Subcutaneous abdominal adipose tissue (tissue), 5 donors: Measurements from ENCODE around the gene SYT1.

Experiments used
- H3K27ac ChIP-seq: one replicate; pipeline ENCODE4 v1.7.0; 2013; ENCODE audit warnings: low read depth, mild to moderate bottlenecking, inconsistent platforms, low read length, moderate library complexity
- H3K27me3 ChIP-seq, 5 donors: one replicate each; pipeline ENCODE4 v1.7.0; 2013; ENCODE audit warnings: low read length in 5 of 5, inconsistent platforms in 1 of 5; ENCODE audit not compliant: control insufficient read depth in 5 of 5, insufficient read depth in 4 of 5
- H3K36me3 ChIP-seq, 5 donors: one replicate each; pipeline ENCODE4 v1.7.0; 2013; ENCODE audit warnings: low read length in 5 of 5; ENCODE audit not compliant: control insufficient read depth in 5 of 5, insufficient read depth in 5 of 5
- H3K4me1 ChIP-seq, 5 donors: one replicate each; pipeline ENCODE4 v1.7.0; 2013; ENCODE audit warnings: low read length in 5 of 5, mild to moderate bottlenecking in 3 of 5, moderate library complexity in 1 of 5; ENCODE audit not compliant: control insufficient read depth in 5 of 5, insufficient read depth in 5 of 5
- H3K4me3 ChIP-seq, 5 donors: one replicate each; pipeline ENCODE4 v1.7.0; 2013; ENCODE audit warnings: low read length in 5 of 5, low read depth in 1 of 5
- H3K9ac ChIP-seq, 5 donors: one replicate each; pipeline ENCODE4 v1.7.0; 2013; ENCODE audit warnings: low read length in 5 of 5, mild to moderate bottlenecking in 4 of 5, moderate library complexity in 3 of 5
- H3K9me3 ChIP-seq, 5 donors: one replicate each; pipeline ENCODE4 v1.7.0; 2013; ENCODE audit warnings: low read length in 5 of 5; ENCODE audit not compliant: control insufficient read depth in 5 of 5
- donor health status: healthy.
- donor health status: healthy.
- donor health status: healthy.
- donor health status: healthy.
- donor health status: healthy.

Gene SYT1

DNA sequence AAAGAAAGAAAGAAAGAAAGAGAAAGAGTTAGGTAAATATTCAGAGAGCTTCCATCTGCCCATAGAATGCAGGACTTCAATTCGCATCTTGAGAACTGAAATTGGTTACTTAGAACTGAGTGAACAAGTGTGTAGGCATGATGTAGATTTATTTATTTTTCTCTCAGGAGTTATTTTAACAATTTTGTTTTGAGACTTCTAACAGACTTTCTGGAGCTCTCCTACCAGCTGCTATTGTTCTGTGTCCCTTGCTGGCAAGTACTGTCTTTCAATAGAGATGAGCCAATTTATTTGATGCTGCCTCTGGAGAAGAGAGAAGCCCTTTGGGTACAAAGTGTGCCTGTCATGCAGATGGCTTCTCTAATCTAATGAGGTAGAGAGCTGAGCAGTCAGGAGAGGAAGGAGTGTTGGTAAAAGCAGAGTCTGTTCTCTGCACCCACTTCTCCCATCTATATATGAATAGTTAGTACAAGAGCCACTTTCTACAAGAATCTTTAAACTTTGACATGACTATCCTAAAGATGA, 67.0 kb downstream of the SYT1 start:
- H3K27me3 ChIP-seq = no peaks in the 10 kb centered on the region
- H3K9me3 ChIP-seq = no peaks in the 10 kb centered on the region
- H3K4me3 ChIP-seq = no peak overlapping the region
- no peak overlapping the region for H3K9ac ChIP-seq
- H3K36me3 ChIP-seq = no peaks in the 10 kb centered on the region
- H3K27ac ChIP-seq = no peak overlapping the region
- no peaks in the 10 kb centered on the region for H3K4me1 ChIP-seq

DNA sequence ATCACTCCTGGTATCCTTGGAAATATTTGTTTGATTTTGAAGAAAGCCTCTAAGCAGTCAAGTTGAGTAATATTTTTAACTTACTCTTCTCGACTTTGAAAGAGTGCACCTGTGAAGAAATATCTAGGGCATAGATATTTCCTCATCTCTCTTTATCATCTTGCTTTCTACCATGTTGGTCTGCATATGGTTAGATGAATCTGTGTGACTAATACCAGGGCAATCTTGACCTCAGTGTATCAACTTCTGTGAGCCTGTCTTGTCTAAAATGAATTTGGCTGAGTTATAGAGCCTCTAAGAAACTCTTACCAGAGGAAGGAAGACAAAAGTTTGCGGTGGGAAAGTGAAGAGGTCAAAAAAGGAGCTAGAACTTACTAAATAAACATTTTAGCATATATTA, 68.4 kb downstream of the SYT1 start:
- Histone ChIP-seq H3K4me3 (no peak overlapping the region), H3K27ac (no peak overlapping the region)

DNA sequence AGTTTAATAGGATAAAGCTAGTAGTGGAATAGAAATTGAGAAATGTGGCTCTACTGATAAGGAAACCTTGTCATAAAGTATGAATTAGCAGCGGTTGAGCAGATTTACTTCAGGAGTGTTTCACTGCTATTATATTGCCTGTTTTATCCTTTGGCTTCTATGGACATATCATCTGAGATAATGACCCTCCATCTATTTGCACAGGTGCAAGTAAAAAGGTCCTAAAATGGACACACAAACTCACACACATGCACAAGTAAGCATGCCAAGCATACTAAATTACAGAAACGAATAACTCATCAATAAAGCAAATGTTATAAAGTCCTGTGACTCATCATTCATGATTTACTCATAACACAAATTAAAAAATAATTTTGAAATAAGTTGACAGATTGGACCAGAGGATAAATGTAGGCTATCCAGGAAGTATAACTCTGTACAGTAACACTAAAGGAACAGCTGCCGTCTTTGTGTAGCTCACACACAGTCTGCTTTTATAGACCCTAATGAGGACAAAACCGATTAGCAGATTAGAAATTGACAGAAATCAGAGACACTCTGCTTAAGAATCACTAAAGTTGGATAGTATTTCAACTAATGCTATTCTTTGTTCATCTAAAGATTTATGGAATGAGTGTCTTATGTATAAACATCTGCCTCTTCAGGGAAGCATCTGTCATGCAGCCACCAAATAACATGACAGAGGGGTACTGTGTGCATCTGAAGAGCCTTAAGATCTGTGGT, 73.9 kb downstream of the SYT1 start:
- H3K27ac ChIP-seq = no peak overlapping the region
- no peak overlapping the region for H3K9ac ChIP-seq
- no peak overlapping the region for H3K4me3 ChIP-seq
- H3K9me3 ChIP-seq = peaks cover 0 to 3% (median 0%) of the 10 kb centered on the region in 5 donors
- no peaks in the 10 kb centered on the region for H3K36me3 ChIP-seq
- no peaks in the 10 kb centered on the region for H3K27me3 ChIP-seq
- no peaks in the 10 kb centered on the region for H3K4me1 ChIP-seq

More for the DNA sequence above, 68.4 kb downstream of the SYT1 start:
- no peaks in the 10 kb centered on the region for H3K36me3 ChIP-seq
- no peak overlapping the region for H3K9ac ChIP-seq
- H3K27me3 ChIP-seq = no peaks in the 10 kb centered on the region
- H3K4me1 ChIP-seq = no peaks in the 10 kb centered on the region
- H3K9me3 ChIP-seq = no peaks in the 10 kb centered on the region

DNA sequence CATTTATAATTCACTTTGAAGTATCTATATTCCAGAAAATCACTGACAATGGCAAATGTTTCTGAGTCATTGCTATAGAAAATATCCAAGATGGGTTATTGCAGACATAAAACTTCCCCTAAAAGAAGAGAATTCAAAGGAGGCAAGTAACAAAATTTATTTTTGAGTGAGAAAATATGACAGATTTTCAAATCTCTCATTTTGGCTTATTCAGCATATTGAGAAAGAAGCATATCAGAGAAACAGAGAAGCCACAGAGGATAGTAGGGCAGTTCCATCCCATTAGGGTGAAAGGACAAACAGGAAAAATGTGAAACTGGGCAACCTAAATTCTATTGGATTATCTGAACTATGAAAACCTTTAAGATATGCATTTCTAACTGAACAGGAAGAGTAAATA, 85.0 kb downstream of the SYT1 start:
- Histone ChIP-seq H3K36me3 (no peaks in the 10 kb centered on the region), H3K4me1 (no peaks in the 10 kb centered on the region), H3K27ac (no peak overlapping the region), H3K9me3 (no peaks in the 10 kb centered on the region), H3K9ac (no peak overlapping the region), H3K27me3 (no peaks in the 10 kb centered on the region), H3K4me3 (no peak overlapping the region)

DNA sequence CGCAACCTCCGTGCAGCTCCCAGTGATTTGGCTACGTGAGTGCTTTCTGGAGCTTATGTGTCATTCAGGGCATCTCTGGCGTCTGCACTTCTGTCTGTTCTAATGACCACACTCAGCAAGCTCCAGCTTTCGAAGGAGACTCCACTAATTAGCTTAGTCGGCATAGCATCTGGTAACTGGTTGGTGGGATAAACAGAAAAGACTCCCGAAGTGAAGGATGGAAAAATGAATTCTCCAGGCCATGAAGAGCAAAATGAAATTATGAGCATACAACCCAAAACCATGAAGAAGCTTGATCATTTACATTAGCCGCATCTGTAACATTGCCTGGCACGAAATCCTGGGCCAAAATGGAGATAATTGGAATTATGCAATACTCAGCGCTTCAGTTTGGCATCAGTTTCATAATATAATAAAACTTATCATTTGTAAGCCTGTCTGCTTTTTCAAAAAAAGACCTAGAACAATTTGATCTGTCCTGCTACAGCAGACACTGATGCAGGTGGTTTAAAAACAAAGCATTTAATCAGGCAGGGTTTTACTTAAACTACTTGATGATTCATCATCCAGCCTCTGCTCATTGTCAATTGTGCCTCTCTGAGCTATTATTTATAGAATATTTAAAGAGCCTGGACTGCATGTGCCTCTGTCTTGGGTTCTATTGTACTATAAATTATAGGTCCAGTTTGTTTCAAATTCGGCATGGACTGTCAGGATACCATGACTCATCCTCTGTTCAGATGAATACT, 87.4 kb downstream of the SYT1 start:
- H3K4me3 ChIP-seq = no peak overlapping the region
- H3K4me1 ChIP-seq = no peaks in the 10 kb centered on the region
- H3K27me3 ChIP-seq = no peaks in the 10 kb centered on the region
- H3K36me3 ChIP-seq = no peaks in the 10 kb centered on the region
- no peaks in the 10 kb centered on the region for H3K9me3 ChIP-seq
- H3K27ac ChIP-seq = no peak overlapping the region
- H3K9ac ChIP-seq = no peak overlapping the region

DNA sequence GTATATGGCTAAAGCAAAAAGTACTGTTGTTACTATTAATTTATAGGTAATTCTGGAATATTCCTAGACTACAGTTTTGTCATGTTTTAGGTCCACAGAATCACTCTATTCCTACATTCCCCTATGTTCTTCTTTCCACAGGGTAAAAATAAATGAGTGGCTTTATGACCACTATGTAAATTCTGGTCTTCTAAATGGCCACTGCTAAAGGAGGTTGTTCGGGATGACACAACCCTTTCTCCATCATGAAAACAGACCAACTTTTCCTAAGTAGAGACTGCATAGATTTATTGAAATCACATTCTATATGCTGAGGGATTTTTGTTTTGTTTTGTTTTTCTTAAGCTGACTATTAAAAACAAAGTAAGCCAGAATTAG, 88.0 kb downstream of the SYT1 start:
- Histone ChIP-seq H3K27ac (no peak overlapping the region), H3K9ac (no peak overlapping the region), H3K4me3 (no peak overlapping the region), H3K36me3 (no peaks in the 10 kb centered on the region), H3K27me3 (no peaks in the 10 kb centered on the region), H3K9me3 (no peaks in the 10 kb centered on the region), H3K4me1 (no peaks in the 10 kb centered on the region)

GRCh38 chr12:78958941-78959340, 94.4 kb downstream of the SYT1 start:
- Histone ChIP-seq H3K4me1 (no peaks in the 10 kb centered on the region), H3K4me3 (no peak overlapping the region), H3K27ac (no peak overlapping the region), H3K9ac (no peak overlapping the region), H3K9me3 (no peaks in the 10 kb centered on the region), H3K36me3 (no peaks in the 10 kb centered on the region), H3K27me3 (no peaks in the 10 kb centered on the region)

- H3K4me3 ChIP-seq = no peak overlapping the region
- no peak overlapping the region for H3K9ac ChIP-seq
- H3K27ac ChIP-seq = no peak overlapping the region
- H3K27me3 ChIP-seq = no peaks in the 10 kb centered on the region
- no peaks in the 10 kb centered on the region for H3K9me3 ChIP-seq
- H3K4me1 ChIP-seq = no peaks in the 10 kb centered on the region
- no peaks in the 10 kb centered on the region for H3K36me3 ChIP-seq
These were observed 95.0 kb downstream of the SYT1 start for GRCh38 chr12:78959556-78959955.

- Histone ChIP-seq H3K36me3 (no peaks in the 10 kb centered on the region), H3K27me3 (no peaks in the 10 kb centered on the region), H3K4me1 (no peaks in the 10 kb centered on the region), H3K9ac (no peak overlapping the region), H3K9me3 (no peaks in the 10 kb centered on the region), H3K4me3 (no peak overlapping the region), H3K27ac (no peak overlapping the region)
These were observed 96.6 kb downstream of the SYT1 start for GRCh38 chr12:78961171-78961570.

DNA sequence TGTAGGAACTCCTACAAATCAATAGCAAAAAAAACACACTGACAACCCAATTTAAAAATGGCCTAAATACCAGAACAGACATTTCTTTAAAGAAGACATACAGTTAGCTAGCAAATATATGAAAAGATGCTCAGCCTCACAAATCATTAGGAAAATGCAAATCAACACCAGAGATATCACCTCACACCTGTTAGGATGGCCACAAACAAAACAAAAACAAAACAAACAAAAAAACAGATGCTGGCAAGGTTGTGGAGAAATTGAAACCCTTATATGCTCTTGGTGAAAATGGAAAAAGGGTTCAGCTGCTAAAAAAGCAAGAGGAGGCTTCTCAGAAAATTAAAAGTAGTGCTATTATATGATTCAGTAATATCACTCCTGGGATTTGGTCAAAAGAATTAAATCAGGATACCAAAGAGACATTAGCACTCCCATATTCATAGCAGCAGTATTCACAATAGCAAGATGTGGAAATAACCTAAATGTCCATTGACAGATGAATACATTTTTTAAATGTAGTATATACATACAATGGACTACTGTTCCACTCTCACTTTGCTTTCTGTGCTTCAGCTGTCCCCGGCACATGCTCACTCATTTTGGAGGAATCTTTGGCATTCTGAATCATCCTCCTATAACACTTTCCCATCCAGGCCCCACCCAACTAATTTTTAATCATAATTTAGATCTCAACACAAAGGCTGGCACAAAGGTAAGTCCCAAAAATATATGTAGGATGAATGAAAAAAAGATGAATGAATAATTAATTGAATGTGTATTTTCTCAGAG, 99.1 kb downstream of the SYT1 start:
- Histone ChIP-seq H3K4me1 (no peaks in the 10 kb centered on the region), H3K36me3 (no peaks in the 10 kb centered on the region), H3K27me3 (no peaks in the 10 kb centered on the region), H3K4me3 (no peak overlapping the region), H3K9me3 (no peaks in the 10 kb centered on the region), H3K9ac (no peak overlapping the region), H3K27ac (no peak overlapping the region)
